GM19468 (cell line): ENCODE data around the gene UQCC3.

Experiments used
- ATAC-seq: cut with Tn5 transposase; IDR thresholded peaks from one replicate; pipeline ENCODE4 v1.9.1; 2021; ENCODE audit warnings: mild to moderate bottlenecking, moderate library complexity, moderate number of reproducible peaks; ENCODE audit not compliant: unreplicated experiment; ENCODE audit errors: extremely low read depth

UQCC3 gene

DNA sequence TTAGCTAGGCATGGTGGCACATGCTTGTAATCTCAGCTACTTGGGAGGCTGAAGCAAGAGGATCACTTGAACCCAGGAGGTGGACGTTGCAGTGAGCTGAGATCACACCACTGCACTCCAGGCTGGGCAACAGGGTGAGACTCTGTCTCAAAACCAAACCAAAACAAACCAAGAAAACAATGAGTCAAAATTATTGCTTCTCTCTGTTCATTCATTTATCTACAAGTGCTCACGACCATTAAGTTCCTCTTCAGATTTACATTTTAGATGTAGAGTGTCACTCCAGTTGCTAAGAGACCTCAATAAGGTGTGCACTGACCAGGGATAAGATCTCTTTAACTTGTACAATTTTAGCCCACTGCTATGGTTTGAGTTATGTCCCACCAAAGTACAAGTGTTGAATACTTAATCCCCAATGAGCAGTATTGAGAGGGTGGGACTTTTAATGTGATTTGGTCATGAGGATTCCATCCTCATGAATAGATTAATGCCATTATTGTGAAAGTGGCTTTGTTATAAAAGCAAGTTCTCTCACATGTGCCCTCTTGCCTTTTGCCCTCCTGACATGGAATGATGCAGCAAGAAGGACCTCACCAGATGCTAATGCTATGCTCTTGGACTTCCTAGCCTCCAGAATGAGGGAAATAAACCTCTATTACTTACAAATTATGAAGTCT is 48.0 kb downstream of the UQCC3 start:
- no peak for ATAC-seq

GRCh38 chr11:62721994-62722393 is 50.5 kb downstream of the UQCC3 start:
- ATAC-seq: no peak
